ENCODE data around the gene FBXO41.

The FBXO41 gene

DNA sequence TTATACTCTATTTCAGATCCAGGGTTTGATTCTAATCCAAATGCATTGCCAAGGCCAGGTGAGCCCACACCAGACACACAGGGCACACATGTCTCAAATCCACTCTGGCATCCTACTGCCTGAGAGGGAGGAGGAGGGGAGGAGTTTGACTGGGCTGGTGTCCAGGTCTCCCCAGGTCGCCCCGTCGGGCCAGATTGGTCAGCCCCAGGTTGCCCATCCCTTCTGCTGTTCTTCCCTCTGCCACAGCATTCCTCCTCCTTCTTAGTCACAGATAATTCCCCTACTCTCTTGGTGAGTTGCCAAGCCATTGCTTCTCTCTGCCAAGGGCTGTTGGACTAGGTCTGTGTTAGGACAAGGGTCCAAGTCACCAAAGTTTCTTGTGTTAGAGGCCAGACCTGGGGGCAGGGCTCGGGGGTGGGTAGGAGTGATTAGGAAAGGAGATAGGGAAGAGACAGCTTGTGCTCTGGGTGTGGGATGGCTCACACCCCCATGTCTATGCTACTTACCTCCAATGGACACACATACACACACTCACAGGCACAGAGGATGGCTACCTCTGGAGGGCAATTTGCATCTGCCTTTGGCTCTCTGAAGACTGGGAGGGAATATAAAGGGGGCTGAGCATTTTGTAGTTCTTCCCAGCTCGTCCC is 11.6 kb upstream of the FBXO41 start:
- TF ChIP-seq, protein P1, sequence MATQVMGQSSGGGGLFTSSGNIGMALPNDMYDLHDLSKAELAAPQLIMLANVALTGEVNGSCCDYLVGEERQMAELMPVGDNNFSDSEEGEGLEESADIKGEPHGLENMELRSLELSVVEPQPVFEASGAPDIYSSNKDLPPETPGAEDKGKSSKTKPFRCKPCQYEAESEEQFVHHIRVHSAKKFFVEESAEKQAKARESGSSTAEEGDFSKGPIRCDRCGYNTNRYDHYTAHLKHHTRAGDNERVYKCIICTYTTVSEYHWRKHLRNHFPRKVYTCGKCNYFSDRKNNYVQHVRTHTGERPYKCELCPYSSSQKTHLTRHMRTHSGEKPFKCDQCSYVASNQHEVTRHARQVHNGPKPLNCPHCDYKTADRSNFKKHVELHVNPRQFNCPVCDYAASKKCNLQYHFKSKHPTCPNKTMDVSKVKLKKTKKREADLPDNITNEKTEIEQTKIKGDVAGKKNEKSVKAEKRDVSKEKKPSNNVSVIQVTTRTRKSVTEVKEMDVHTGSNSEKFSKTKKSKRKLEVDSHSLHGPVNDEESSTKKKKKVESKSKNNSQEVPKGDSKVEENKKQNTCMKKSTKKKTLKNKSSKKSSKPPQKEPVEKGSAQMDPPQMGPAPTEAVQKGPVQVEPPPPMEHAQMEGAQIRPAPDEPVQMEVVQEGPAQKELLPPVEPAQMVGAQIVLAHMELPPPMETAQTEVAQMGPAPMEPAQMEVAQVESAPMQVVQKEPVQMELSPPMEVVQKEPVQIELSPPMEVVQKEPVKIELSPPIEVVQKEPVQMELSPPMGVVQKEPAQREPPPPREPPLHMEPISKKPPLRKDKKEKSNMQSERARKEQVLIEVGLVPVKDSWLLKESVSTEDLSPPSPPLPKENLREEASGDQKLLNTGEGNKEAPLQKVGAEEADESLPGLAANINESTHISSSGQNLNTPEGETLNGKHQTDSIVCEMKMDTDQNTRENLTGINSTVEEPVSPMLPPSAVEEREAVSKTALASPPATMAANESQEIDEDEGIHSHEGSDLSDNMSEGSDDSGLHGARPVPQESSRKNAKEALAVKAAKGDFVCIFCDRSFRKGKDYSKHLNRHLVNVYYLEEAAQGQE (IDR thresholded peaks at IDR 0.05; ENCODE audit: insufficient read depth in 1 of 2, low read depth in 2 of 2, low read length in 2 of 2) = no peak
- TF ChIP-seq TAF1 (IDR thresholded peaks at IDR 0.05; ENCODE audit: borderline replicate concordance, insufficient read depth, low read length) (no peak), FOXP2 (optimal IDR thresholded peaks at IDR 0.05; ENCODE audit: borderline replicate concordance, extremely low read depth, extremely low read length, insufficient read depth) (no peak), POLR2AphosphoS5 (IDR thresholded peaks at IDR 0.05; ENCODE audit: low read depth, low read length) (no peak), SIN3A (IDR thresholded peaks at IDR 0.05; ENCODE audit: borderline replicate concordance, insufficient read depth, low read length) (no peak)

DNA sequence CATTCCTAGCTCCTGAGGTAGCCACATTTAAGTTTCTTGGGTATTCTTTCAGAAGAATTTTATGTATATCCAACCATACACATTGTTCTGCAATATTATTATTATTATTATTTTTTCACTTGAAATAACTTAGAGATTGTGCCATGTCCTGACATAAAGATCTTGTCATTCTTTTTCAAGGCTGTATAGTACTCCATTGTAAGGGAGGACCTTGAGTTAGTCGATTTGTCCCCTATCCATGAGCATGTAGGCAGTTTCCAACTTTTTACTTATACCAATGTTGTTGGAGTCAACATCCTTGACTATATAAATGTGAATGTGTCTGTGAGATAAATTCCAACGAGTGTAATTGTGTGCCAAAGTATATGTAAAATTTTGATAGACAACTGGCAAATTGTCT is 10.0 kb upstream of the FBXO41 start:
- TF ChIP-seq TAF1 (IDR thresholded peaks at IDR 0.05; ENCODE audit: borderline replicate concordance, insufficient read depth, low read length) (no peak), FOXP2 (optimal IDR thresholded peaks at IDR 0.05; ENCODE audit: borderline replicate concordance, extremely low read depth, extremely low read length, insufficient read depth) (no peak), SIN3A (IDR thresholded peaks at IDR 0.05; ENCODE audit: borderline replicate concordance, insufficient read depth, low read length) (no peak), POLR2AphosphoS5 (IDR thresholded peaks at IDR 0.05; ENCODE audit: low read depth, low read length) (no peak)
- TF ChIP-seq, protein P1 (IDR thresholded peaks at IDR 0.05; ENCODE audit: insufficient read depth in 1 of 2, low read depth in 2 of 2, low read length in 2 of 2) = no peak

DNA sequence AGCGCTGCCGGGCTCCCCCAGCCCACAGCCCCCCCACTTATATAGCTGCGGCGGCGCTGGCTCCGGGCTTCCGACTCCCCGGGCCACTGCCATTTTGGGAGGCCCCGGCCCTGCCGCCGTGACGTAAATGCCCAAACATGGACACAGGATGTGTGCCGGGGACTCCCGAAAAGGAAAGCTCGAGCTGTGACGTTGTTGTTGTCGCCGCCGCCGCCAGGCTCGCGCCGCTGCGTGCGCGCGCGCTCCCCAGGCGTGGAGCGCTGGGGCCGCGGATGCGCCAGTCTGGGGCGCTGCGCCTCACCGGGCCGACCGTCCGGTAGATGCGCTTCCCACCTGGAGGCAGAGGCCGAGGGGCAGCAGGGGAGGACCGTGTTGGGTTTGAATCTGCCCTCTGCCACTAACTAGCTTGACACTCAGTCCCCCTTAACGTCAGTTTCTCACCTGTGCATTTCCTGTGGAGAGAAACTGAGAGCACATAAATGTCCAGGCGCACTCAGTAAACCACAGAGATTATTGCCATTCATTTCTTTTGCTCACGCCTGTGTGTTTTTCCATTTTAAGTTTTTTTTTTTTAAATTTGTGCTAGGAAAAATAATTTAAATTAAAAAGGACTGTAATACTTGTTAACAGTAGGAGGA is 9.4 kb upstream of the FBXO41 start, which contains the start of gene EGR4:
EGR4 (minus strand) TSS at position 15 of the 638 bp plus-strand sequence. CDS start 231 bp downstream, outside the sequence.
- no peak for TF ChIP-seq POLR2AphosphoS5 (IDR thresholded peaks at IDR 0.05; ENCODE audit: low read depth, low read length)
- TF ChIP-seq, protein P1 (IDR thresholded peaks at IDR 0.05; ENCODE audit: insufficient read depth in 1 of 2, low read depth in 2 of 2, low read length in 2 of 2) = no peak
- peak; percentile 78 for TF ChIP-seq FOXP2 (optimal IDR thresholded peaks at IDR 0.05; ENCODE audit: borderline replicate concordance, extremely low read depth, extremely low read length, insufficient read depth)

DNA sequence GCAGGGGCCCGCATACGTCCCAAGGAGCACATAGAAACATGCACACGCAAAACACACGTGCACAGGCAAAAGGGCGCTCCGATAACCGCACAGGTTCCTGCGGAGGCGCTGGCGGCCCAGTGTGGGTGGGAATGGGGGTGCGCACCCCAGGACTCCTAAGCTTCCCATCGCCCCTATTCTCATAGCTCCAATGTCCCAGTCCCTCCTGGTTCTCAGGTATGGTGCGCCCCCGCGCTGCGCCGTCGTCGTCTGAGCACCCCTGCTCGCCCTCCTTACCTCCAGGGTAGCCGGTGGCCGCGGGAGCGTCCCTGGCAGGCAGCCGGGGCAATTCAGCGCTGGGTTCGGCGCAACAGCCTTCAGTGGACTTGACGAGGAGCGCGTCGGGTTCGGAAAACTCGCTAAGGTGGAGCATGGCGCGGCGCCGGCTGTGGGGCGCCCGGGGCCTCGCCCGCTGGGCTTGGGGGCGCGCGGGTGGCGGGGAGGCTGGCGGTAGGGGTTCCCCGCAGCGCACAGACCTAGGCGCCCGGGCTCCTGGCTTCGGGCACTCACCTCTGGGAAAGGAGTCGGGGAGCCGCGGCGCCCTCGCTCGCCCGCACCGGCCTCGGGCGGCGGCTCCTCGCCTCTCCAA is 8.7 kb upstream of the FBXO41 start:
- TF ChIP-seq, protein P1 (IDR thresholded peaks at IDR 0.05; ENCODE audit: insufficient read depth in 1 of 2, low read depth in 2 of 2, low read length in 2 of 2) = no peak
- TF ChIP-seq SIN3A (IDR thresholded peaks at IDR 0.05; ENCODE audit: borderline replicate concordance, insufficient read depth, low read length) = no peak
- TF ChIP-seq FOXP2 (optimal IDR thresholded peaks at IDR 0.05; ENCODE audit: borderline replicate concordance, extremely low read depth, extremely low read length, insufficient read depth) = no peak
- TF ChIP-seq POLR2AphosphoS5 (IDR thresholded peaks at IDR 0.05; ENCODE audit: low read depth, low read length) = no peak
- TF ChIP-seq TAF1 (IDR thresholded peaks at IDR 0.05; ENCODE audit: borderline replicate concordance, insufficient read depth, low read length) = no peak
